ENCODE results near the gene TECPR2.
"Not testable (repeated sequence)": the region's sequence is repeated elsewhere in the genome, so short reads cannot be mapped to it uniquely, and the experiment has no call there.

Gene TECPR2

GRCh38 chr14:102509746-102510615 is 147.2 kb downstream of the TECPR2 start, which contains the start of gene ANKRD9:
TSS of gene ANKRD9 (minus strand) at chr14:102509776. CDS start at chr14:102507889, 1,887 bp downstream.
- peak; percentile 87 for DNase-seq (ENCODE audit: low read depth)

GRCh38 chr14:102510616-102511520 is 148.1 kb downstream of the TECPR2 start:
- DNase-seq (ENCODE audit: low read depth), result no peak

- no peak for DNase-seq (ENCODE audit: low read depth)
Observed at GRCh38 chr14:102511538-102511937, 148.8 kb downstream of the TECPR2 start.

- no peak for DNase-seq (ENCODE audit: low read depth)
Observed at GRCh38 chr14:102512793-102513300, 150.1 kb downstream of the TECPR2 start.

GRCh38 chr14:102513899-102514772 is 151.4 kb downstream of the TECPR2 start:
- DNase-seq (ENCODE audit: low read depth), result no peak

GRCh38 chr14:102514987-102515733 is 152.4 kb downstream of the TECPR2 start:
- DNase-seq (ENCODE audit: low read depth), result no peak

- DNase-seq (ENCODE audit: low read depth), result no peak
Observed at GRCh38 chr14:102516531-102517391, 154.0 kb downstream of the TECPR2 start.

GRCh38 chr14:102517392-102518062 is 154.8 kb downstream of the TECPR2 start:
- no peak for DNase-seq (ENCODE audit: low read depth)

GRCh38 chr14:102518063-102518648 is 155.4 kb downstream of the TECPR2 start:
- DNase-seq (ENCODE audit: low read depth), result no peak

- not testable (repeated sequence) for DNase-seq (ENCODE audit: low read depth)
Observed at GRCh38 chr14:102519709-102520108, 157.0 kb downstream of the TECPR2 start.

- DNase-seq (ENCODE audit: low read depth), result no peak
Observed at GRCh38 chr14:102523200-102523568, 160.4 kb downstream of the TECPR2 start.

- no peak for DNase-seq (ENCODE audit: low read depth)
Observed at GRCh38 chr14:102523569-102524450, 161.1 kb downstream of the TECPR2 start.

GRCh38 chr14:102524451-102525218 is 161.9 kb downstream of the TECPR2 start:
- DNase-seq (ENCODE audit: low read depth), result peak; percentile 97

GRCh38 chr14:102525219-102525928 is 162.6 kb downstream of the TECPR2 start:
- peak; percentile 60 for DNase-seq (ENCODE audit: low read depth)

GRCh38 chr14:102525929-102526497 is 163.3 kb downstream of the TECPR2 start:
- no peak for DNase-seq (ENCODE audit: low read depth)

Data from stromal cell of bone marrow (primary cell).